GM11168 (cell line): ENCODE results near the gene ISG20L2.

ENCODE experiments used
- in situ Hi-C: fragments of 300-500 bp; cut with MboI; formaldehyde crosslinking; loops from one replicate; pipeline ENCODE4 v1.12.0; 2022; ENCODE audit warnings: low sequenced_read_pairs; ENCODE audit not compliant: unreplicated experiment

ISG20L2 gene

DNA sequence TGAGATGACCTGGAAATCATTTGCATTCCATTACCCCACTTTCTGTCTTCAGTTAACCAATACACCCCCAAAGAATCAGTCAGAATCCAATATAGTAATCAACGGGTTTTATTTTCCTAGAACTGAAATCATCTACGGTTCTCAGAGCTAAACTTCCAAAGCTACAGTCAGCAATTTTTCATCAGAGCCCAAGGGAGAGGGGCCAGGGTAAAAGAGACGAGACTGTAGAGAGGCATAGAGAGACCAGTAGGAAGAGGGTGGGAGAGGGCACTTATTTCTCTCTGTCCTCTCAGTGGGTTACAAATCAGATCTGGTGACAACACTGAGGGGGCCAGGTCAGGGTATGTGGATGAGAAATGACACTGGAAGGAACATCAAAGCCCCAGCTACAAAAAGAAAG, 13.5 kb upstream of the ISG20L2 start:
- in situ Hi-C loops, result no loop called here

DNA sequence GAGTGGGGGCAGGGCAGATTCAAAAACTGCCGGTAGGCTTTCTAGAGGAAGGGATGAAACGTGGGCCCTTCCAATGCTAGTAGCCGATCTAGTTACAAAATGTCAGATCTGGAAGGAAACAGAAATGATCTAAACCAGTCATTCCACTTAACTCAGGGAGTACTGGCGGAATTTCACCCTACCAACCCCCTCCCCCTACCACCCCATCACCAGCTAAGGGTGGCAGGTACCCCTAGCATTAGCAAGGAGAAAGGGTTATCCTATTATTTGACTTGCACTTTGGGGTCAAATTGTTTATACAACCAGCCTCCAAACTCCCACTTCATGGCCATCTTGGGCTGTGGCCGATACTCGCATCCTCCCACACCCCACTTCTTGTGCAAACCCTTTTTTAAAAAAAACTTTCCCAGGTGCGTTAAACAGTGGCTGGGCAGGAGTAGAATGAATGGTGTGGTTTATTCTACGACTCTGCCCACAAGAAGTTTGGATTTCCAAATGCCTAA, 13.0 kb upstream of the ISG20L2 start:
- in situ Hi-C loops, result no loop called here

DNA sequence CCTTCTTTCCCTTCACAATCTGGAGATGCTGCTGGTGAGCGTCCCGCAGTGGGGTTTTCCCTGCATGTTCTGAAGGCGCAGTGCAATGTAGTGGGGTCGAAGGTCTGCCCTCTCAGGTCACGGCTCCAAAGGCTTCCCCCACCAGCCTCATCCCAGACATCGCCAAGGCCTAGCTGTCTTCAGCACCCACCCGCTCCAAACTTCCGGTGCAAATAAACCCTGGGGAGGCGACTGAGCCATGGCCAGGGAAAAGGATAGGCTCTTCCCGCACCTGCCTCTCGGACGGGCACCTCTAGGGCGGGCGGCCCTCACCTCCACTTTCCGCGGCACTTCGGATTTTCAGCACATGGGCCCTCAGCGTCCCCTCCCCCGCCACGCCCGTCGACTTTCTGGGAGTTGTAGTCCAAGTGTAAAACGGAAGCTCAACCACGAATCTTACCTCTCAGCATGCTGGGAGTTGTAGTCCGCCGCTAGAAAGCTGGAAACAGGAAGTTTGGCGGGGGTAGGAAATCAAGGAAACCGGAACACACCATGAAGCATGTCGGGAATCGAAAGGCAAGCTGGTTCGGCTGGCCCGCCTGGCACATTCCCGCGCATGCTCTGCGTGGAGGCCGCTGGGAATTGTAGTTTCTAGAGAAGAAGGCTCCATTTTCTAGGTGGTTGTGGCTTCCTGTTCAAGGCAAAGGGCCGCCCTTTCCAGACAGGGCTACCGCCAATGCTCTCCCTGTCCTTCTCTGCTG, 12.3 kb upstream of the ISG20L2 start, which contains the start of gene MRPL24:
TSS of gene MRPL24 (minus strand) at position 348 of the 740 bp plus-strand sequence. CDS start 2,384 bp downstream, outside the sequence.
- in situ Hi-C loops, result no loop called here

DNA sequence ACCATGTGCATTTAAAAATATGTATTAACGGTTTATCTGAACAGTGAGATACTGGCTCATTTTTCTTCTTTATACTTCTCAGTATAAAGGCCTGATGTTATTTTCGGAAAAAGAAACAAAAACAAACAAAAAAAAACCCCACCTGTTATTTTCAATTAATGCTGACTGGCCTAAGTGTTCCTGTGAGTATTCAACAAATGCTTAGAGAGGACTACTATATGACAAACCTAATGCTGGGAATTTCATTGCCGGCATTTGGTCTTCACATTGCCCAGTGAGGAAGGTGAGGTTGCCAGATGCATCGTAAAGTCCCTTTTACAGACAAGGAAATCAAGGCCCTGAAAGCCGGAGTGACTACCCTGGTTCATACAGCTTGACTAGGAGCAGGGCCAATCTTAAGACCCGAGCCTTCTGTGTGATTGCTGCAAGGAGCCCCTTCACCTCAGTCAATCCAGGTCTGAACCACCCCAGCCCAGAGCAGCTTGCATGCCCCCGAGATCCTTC, 11.7 kb upstream of the ISG20L2 start:
- in situ Hi-C loops, result no loop called here

DNA sequence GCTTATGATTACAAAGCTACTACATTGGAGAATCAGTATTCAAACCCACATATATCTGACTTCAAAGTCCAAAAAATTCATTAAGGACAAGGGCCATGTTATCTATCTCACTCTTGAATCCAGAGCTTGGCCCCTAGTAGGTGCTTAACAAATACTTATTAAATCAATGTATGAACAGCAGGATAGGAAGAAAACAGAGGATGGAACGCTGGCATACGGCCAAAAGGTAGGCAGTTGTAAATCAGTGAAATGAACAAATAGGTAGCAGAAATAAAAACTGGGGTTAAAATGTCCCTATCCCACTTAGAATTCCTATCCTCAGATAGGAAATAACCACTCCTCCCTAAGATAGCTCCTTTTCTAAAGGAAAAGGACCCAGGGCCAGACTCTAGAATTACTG, 10.3 kb upstream of the ISG20L2 start:
- in situ Hi-C loops, result no loop called here

DNA sequence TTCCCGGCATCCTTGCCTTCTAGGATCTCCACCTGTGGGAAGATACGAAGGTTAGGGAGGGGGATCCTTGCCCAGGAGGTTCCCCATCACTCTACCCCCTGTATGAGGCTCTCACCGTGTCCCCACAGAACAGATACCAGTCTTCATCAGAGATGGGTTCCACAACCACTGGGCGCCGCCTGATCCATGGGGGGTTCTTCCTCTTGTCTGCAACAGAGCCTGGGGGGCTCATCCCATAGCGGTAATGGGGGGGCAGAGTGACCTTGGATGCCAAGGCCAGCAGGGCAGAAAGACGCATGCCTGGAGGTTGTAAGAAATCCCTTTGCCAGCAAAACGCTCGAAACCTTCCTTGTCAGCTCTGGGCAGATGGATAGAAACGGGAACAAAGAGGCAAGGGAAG, 9.8 kb upstream of the ISG20L2 start:
- in situ Hi-C loops, result no loop called here

DNA sequence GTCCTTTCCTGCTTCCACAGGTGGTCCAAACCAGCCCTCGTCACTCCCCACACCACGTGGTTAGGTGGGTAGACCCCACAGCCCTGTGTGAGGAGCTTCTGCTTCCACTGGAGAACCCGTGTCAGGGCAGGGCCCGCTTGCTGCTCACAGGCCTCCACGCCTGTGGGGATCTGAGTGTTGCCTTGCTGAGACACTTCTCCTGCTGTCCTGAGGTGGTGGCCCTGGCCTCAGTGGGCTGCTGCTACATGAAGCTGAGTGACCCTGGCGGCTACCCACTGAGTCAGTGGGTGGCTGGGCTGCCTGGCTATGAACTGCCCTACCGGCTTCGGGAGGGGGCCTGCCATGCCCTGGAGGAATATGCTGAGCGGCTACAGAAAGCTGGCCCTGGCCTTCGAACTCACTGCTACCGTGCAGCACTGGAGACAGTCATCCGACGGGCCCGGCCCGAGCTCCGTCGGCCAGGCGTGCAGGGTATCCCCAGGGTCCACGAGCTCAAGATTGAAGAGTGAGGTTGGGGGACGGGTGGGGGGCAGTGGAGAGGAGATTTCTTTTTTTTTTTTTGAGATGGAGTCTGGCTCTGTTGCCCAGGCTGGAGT, 5.5 kb upstream of the ISG20L2 start:
- in situ Hi-C loops, result no loop called here

DNA sequence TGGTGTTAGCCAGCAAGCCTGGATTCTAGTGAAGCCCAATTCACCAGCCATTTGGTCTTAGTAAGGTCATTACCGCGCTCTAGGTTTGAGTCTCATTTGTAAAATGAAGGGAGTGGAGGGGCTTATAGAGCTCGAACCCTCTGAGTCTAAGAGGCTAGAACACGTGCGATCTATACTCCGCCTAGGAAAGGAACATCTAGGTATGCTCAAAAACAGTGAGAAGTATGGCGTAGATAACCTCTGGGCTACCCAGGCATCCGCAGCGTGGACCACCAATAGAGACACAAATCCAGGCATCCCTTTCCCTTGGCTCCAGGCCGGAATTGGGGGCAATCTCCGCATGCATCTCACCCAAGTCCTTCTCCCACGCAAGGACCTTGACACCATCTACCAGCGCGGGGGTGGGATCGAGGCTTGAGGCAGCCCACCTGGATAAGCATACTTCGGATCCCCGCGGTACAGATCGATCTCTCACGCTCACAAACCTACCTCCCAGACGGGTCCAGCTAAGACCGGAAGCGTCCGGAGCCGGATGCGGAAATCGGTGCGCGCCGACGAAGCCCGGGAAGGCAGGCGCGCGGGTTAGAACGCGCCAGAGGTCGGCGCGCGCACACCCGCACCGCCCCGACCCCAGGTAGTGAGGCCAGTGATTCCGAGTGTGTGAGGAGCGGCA, 504 bp downstream of the ISG20L2 start, which contains the start of gene METTL25B:
TSS of gene METTL25B (plus strand) at position 544 of the 673 bp plus-strand sequence. CDS start 636 bp downstream, outside the sequence.
- in situ Hi-C loops, result no loop called here

DNA sequence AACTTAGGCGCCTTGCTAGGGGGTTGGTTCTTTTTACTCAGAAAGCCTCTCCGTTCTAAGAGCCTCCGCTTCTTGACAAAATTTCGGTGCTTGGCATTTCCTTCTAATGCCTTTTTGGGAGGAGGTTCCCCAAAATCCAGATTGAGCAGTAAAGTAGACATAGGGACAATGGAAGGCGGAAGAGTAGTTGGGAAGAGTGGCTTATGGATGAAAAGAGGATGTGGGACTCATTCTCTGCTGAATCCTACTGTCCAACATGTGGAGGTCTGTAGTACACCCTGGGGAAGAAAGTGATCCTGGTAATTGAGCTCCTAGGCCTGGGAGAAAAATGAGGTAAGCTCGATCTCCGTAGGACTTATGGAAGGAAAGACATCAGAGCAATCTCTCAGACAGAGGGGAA, 1.1 kb downstream of the ISG20L2 start:
- in situ Hi-C loops, result no loop called here

DNA sequence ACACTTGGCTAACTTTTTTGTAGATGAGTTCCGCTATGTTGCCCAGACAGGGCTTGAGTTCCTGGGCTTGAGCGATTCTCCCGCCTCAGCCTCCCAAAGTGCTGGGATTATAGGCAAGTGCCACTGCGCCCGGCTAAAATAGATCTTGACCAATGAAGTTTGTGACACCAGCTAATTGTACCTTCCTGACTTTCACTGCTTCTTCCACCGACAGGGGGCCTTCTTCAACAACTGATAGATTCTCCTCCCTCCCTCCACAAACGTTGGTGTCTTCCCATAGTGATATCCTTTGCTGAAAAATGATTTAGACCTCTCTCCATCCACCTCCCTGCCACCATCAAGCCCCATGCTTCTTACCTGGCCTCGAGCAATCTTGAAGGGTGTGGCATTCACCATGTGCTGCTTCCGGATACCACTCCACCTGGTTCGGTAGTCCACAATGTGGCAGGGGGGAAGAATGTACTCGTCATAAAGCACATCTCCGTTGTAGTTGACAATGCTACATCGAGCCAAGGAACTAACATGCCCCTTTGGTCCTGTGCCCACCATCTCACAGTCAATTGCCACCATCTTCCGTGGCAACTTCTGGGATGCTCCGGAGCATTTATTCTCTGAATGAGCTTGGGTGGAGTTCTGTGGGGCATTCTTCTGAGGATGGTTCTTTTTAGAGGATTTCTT, 1.9 kb downstream of the ISG20L2 start:
- in situ Hi-C loops, result no loop called here

DNA sequence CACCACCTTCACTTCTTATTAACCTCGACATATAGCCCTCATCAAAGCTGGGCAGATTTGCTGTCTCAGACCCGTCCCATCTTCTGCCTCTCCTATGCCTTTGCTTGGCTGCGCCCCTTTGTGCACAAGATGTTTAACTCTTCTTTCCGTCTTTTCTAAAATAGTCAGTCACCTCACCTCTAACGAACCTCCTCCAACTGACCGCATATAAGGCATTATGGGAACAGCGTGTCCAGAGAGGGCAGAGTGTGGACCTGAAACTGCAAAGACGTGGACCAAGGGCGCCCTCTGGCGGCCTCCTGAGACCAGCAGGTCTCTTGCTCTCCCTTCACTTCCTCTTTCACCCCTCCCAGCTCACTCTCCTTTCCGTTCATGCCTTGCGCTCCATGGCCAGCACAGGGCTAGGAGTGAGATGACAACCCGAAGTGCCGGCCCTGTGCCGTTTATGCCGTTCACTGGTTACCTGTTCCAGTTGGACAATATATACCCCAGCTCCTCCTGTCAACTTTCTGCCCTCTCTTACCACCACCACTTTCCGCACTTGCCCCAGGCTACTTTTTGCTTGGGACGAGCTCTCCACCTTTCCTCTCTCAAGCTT, 2.8 kb downstream of the ISG20L2 start:
- in situ Hi-C loops, result no loop called here

DNA sequence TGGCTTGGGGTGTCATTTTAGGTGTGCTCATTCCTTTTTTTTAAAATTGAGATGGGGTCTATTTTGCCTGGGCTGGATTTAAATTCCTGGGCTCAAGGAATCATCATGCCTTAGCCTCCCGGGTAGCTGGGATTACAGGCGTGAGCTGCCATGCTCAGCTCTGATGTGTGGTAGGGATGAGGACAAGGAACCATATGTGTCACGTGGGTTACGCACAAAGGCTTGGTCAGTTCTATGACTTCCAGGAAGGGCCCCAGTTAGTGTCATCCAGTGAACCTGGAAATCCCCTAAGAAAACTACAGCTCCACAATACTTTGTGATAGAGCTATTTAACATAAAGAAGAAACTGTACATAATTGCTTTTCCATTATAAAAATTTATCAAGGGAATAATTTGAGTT, 7.0 kb downstream of the ISG20L2 start:
- in situ Hi-C loops, result no loop called here

DNA sequence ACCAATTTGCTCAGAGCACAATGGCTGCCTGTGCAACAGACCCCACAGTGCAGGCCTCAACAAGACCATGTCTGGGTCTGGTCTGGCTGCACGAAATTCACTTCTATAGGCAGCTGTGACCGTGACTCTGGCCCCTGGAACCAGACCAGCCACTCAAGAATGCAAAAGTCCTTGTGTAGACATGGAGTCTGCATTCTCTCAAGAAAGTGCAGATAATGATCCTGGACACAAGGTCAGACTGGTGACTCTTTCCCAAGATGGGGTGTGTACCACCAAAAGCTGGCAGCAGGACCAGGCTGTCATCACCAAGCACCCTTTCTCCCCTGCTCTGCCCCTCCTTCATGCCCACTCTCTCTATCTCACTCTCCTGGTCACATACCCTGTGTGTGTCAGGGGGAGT, 7.4 kb downstream of the ISG20L2 start:
- in situ Hi-C loops, result no loop called here

DNA sequence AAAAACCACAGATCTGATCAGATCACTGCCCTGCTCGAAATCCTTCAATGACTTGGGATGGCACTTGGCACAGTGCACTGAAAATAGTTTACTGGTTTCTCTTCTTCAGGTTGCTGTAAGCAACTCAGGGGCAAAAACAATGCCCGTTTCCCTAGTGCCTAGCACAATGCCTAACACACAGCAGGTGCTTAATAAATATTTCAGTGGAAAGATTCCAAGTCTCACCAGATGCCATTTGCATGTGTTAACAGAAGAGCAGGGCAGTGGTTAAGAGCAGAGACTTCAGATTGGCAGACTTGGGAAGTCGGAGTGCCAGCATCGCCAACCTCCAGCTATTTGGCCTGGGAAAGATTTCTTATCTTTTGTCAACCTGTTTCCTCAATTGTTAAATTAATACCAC, 11.2 kb downstream of the ISG20L2 start:
- in situ Hi-C loops, result no loop called here

DNA sequence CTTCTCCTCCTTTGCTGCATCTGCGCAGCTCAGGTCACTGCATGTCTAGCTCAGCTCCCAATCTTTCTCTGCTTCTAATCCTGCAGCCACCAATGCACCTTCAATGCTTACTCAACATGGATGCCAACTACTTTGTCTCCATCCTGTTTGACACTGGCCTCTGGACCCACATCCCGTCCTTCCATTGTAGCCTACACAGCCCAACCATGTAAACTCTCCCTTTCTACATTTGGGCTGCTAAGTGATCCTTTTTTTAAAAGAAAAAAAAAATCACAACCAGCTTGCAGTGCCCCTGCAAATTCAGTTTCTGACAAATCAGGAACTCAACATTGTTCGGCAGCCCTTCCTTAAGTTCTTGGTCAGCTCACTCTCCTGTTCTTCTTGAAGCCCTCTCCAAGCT, 13.7 kb downstream of the ISG20L2 start:
- in situ Hi-C loops, result no loop called here

DNA sequence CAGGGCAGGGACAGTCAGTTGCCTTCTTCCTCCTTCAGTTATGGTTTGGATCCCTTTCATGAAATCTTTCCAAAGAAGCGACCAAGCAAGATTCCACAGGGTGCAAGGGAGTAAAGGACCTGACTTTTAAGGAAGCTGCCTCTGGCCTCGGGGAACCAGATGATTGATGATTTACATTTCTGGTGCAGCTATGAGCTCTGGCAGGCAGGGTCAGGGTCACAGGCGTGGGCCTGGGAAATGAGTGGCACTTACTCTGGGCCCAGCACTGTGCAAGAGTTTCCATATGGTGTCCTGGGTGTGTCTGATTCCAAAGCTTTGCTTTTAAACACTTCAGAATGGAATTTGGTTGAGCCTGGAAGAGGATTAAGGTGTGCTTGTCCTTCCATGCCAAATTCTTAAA, 15.9 kb downstream of the ISG20L2 start:
- in situ Hi-C loops, result no loop called here

DNA sequence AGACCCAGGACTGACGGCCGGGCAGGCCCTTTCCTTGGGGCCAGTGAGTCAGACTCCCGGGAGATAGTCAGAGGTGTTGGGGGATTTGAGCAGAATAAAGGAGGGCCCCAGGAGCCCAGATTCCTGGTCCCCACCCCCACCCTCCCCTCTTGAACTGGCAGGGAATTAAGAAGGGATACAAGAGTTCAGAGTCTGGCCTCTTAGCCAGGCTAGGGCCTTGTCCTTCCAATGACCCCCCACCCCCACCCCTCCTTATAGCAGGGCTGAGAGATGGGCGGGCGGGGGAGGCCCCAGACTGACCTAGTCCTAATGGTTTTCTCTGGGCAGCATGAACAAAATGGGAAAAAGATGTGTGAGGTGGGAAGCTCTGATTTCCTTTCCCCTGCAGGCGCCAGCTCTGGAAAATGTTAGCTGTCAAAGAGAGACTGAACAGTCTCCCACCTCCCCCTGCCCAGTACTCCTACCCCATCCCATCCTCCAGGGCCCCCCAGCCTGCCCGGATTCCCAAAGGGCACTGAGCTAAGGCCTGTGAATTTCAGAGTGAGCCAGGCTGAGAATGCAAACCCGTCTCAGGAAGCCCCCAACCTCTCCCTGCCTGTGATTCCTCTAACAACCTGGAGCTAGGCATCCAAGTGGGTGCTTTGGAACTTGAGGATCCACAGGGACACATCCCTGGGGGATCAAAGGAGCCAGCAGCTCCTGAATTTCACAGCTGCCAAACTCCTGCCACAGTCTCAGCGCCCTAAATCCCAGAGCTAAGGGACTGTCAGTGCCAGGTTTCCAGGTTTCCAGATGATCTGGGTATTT, 17.4 kb downstream of the ISG20L2 start:
- in situ Hi-C loops, result no loop called here

DNA sequence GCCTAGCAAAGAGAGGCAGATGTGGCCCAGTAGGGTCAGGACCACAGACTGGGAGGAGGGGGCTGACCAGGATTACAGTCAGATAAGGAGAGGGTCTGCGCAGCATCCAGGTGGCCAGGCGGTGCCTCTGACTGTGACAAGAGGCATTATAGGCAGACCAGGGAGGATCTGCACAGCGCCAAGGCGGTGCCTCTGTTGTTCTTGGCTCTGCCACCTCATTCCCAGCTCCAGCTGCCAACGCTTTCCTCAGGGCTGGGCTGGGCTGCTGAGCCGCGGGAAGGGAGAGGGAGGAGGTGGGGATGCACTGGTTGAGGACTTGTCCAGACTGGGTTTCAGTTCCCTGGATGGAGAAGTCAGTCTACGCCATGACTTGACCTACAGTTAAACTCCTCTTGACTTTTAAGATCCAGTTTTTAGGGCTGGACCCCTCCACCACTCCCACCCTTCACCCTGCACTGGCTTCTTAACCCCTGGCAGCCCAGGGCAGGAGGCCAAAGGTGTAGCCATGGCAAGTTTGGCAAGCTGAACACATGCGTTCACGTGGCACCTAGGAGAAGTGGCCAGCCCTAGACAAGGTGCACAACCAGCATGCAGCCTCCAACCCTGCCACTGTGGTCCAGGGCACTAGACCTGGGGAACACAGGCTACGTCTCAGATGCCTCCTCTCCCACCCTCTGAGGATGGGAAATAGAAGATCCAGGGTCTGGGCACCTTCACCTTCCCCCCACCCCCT, 18.6 kb downstream of the ISG20L2 start:
- in situ Hi-C loops, result no loop called here

DNA sequence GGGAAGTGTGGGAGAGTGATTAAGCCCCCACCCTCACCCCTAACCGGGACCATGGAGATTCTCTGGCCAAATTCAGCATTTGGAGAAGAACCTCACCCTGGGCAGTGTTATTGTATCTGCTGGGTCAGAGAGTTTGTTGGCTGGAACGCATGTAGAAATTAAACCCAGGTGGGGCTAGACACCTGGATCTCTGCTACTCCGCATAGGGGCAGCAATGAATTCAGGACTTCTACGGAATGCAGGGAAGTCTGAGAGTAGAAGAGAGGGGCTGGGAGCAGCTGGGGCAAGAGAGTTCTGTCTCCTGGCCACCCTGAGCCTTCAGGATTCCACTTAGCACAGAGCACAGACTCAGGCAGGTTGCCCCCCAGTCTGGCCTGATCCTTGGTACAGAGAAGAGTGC, 19.5 kb downstream of the ISG20L2 start:
- in situ Hi-C loops, result no loop called here
